GM21381 (cell line): ENCODE data around the gene PAX6.
"Not testable (repeated sequence)": the region's sequence is repeated elsewhere in the genome, so short reads cannot be mapped to it uniquely, and the experiment has no call there.

ENCODE experiments used
- ATAC-seq: cut with Tn5 transposase; IDR thresholded peaks from one replicate; pipeline ENCODE4 v1.9.1; 2021; ENCODE audit warnings: mild to moderate bottlenecking, moderate library complexity; ENCODE audit not compliant: unreplicated experiment

PAX6 gene

DNA sequence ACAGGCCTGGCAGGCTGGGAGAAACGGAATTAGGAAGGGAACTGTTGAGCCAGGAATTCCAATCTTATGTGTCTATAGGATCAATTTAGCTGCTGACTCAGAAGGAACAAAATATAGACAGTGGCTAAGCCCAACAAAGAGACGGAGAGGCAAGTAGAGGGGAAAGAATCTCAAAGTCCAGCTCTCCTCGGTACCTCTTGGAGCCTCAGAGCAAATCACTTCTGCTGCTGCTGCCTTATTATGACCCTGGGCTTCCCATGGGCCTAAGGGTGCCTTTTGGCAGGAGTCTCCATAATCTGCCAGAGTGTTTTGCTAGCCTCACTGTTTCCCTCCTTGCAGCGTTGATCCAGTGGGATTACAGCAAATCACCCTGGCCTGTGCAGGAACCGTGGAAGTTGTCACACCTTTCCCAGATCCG, 31.7 kb downstream of the PAX6 start:
- no peak for ATAC-seq

DNA sequence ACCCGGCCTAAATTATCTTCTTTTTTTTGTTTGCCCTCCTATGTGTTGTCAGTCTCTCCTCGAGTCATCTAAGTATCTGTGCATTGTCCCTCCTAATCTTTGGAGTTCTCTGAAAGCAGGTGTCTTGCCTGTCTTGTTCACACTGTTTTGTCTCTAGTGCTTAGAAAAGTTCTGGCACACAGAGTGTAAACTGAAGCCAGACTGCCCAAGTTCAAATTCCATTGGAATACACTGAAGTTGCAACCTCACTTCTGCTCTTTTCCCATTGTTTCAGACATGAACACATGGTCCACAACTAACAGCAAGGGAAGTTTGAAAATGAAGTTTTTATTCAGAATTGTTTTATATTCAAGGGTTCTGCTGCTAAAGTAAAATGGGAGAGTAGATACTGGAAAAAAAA, 38.7 kb downstream of the PAX6 start:
- ATAC-seq = no peak

DNA sequence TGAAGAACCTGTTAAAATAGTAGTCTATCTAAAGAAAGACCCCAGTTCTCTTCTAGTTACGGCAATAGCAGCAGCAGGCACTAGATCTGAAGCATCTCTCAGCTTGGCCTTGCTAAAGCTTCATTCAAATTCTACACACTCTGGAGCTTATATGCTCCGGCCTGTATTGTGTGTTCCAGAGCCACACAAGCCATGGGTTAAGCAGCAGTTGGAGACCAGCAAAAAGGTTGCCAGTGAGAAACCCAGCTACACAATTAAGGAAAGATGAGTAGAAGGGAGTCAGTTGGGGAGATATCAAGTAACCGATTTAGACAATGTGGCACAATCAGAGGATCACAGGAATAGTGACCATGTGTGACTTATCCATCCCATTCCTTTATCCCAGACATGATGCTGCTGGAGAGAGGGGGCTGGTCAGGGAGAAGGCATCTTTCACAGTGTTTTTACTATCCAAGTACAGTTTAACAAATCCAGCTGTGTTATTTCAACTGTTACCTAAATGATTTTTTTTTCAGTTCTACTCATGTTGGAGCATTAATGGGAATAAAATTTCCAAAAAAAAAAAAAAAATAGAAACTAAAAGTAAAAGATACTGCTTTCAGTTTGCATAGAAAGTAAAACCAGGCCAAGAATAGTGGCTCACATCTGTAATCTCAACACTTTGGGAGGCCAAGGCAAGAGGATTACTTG, 41.0 kb downstream of the PAX6 start:
- ATAC-seq = no peak

- ATAC-seq = no peak
Observed at GRCh38 chr11:31768749-31769640, 42.1 kb downstream of the PAX6 start.

DNA sequence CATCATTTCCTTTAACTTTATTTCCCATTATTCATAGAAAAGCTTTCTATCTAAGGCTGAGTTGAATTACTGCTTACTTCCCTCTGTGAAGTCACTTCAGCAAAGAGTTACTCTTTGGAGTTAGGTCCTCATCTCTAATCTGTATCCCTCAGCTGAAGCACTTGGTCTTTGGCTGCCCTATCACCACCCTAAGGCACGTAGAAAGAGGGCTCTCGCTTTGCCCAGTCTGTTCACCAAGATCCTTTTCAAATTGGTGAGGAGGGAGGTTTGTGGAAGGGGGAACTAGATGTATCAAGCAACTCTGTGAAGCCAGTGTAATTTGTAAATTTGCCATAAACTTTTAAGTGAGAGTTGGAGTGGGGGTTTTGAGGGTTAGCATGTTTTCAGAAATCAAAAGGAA, 43.4 kb downstream of the PAX6 start:
- ATAC-seq = no peak

DNA sequence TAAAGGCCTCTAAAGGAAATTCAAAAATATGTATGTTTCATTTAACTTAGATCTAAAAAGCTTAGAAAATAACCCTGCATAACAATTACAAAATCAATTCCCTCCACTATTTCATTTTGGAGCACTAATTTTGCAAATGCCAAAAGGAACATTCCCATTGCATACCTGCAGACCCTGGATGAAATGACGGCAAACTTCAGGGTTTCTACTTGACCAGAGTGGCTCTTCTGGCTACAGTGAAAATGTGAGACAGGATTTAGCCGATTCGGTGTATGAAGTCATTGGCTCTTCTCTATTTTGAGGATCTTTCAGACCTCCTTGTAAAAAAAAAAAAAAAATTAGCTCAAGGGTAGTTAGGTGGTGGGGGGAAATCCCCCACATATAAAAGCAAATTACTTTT, 44.1 kb downstream of the PAX6 start:
- ATAC-seq = no peak

- ATAC-seq = no peak
Observed at GRCh38 chr11:31764766-31765165, 46.4 kb downstream of the PAX6 start.

GRCh38 chr11:31764261-31764660, 46.9 kb downstream of the PAX6 start:
- ATAC-seq = no peak

- no peak for ATAC-seq
Observed at GRCh38 chr11:31763296-31763695, 47.8 kb downstream of the PAX6 start.

DNA sequence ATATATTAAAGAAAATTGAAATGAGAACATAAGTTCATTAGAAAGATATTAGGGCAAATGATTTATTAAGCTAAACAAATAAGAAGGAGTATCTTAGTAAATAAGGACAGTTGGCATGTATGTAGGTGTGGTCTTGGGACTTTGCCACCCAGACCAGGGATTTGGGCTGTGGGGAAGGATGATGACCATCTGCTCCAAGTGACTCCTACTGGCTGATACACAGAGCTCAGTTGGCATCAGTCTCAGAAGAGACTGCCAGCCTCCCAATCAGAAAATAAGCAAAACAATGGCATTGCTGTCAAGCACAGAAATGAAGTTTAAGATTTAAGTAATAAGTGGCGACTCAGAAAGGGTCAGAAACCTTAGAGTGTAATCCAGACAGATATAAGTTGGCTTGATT, 49.5 kb downstream of the PAX6 start:
- ATAC-seq = no peak

- ATAC-seq = no peak
Observed at GRCh38 chr11:31757260-31757835, 53.8 kb downstream of the PAX6 start.

- ATAC-seq = no peak
Observed at GRCh38 chr11:31747581-31747980, 63.5 kb downstream of the PAX6 start.

- not testable (repeated sequence) for ATAC-seq
Observed at GRCh38 chr11:31740731-31741368, 70.3 kb downstream of the PAX6 start.

- ATAC-seq = no peak
Observed at GRCh38 chr11:31740131-31740530, 71.0 kb downstream of the PAX6 start.
